ENCODE results near the gene ASCL4. TPM values are rescaled to one million over a fixed set of nuclear protein-coding genes. Genes with fewer than 3 reads are reported as not detected.

Gene ASCL4
- total and polyA plus RNA-seq, 2 of the 4 experiments (the other 2 are of a cell fraction) = not detected

- Histone ChIP-seq H3K9ac (ENCODE audit: low read depth, low read length) (no peak overlapping the region), H3K9me1 (ENCODE audit: insufficient read depth, low read length) (no peaks in the 10 kb centered on the region), H3K9me3 (ENCODE audit: control insufficient read depth, insufficient read depth, low read length) (no peaks in the 10 kb centered on the region), H4K8ac (ENCODE audit: low read depth in 2 of 2, low read length in 2 of 2) (no peak overlapping the region), H4K20me1 (ENCODE audit: insufficient read depth, low read length) (no peaks in the 10 kb centered on the region), H3K14ac (replicated peaks; ENCODE audit: low read depth, low read length) (no peak overlapping the region), H3K79me1 (ENCODE audit: low read depth in 1 of 2, low read length in 2 of 2) (no peaks in the 10 kb centered on the region), H3K4me3 (ENCODE audit: insufficient read depth, low read depth, low read length) (no peak overlapping the region), H3K56ac (ENCODE audit: extremely low read depth, insufficient read depth, low read length) (no peak overlapping the region), H2AK9ac (replicated peaks; ENCODE audit: low read depth, low read length, poor library complexity) (no peak overlapping the region), H2AFZ (replicated peaks; ENCODE audit: low read length, poor library complexity) (no peak overlapping the region), H3K36me3 (ENCODE audit: control insufficient read depth, insufficient read depth, low read length) (no peaks in the 10 kb centered on the region), H3K27me3 (ENCODE audit: control insufficient read depth, insufficient read depth, low read length) (no peaks in the 10 kb centered on the region; the same call in none of the 2 replicates), H3K4me2 (ENCODE audit: low read depth, low read length) (no peak overlapping the region), H2BK15ac (ENCODE audit: low read depth, low read length) (no peak overlapping the region), H3K4me1 (ENCODE audit: control insufficient read depth, insufficient read depth, low read length) (no peaks in the 10 kb centered on the region), H3K23ac (ENCODE audit: low read depth, low read length) (no peak overlapping the region), H2BK120ac (ENCODE audit: low read depth, low read length) (no peak overlapping the region), H2BK20ac (ENCODE audit: low read depth, low read length) (no peak overlapping the region), H3K4ac (ENCODE audit: low read depth, low read length) (no peak overlapping the region), H3K27ac (ENCODE audit: insufficient read depth, low read length) (no peak overlapping the region), H2AK5ac (ENCODE audit: low read depth, low read length) (no peak overlapping the region), H3K18ac (ENCODE audit: low read depth, low read length) (no peak overlapping the region), H2BK5ac (ENCODE audit: low read depth, low read length, poor library complexity, severe bottlenecking) (no peak overlapping the region), H4K5ac (ENCODE audit: low read depth, low read length) (no peak overlapping the region), H4K91ac (ENCODE audit: insufficient read depth, low read depth, low read length) (no peak overlapping the region)
- ATAC-seq (ENCODE audit: low read depth) (no peak), DNase-seq (no peak)
- in situ Hi-C loops (cut with MboI; ENCODE audit: low sequenced_read_pairs) = no loop called here
- TF ChIP-seq BHLHE40 (IDR thresholded peaks at IDR 0.05; ENCODE audit: low read depth, low read length) = no peak
- no peak for TF ChIP-seq POLR2A (IDR thresholded peaks at IDR 0.05; ENCODE audit: low read depth, low read length)
- TF ChIP-seq RAD21 (IDR thresholded peaks at IDR 0.05; ENCODE audit: low read length) = no peak
- intact Hi-C loops (cut with micrococcal nuclease) = no loop called here
- no TSS peak for BruUV-seq (replicated peaks)
- POLR2A ChIA-PET (ENCODE audit: unreplicated experiment) = no interaction called here
- 100% methylated on average over 1 of the region's 6 CpGs; no CpG with 5 or more reads in 1 of the 2 experiments for WGBS, 2 experiments (ENCODE audit: extremely low coverage in 2 of 2, insufficient read length in 1 of 2)
- dilution Hi-C loops (cut with HindIII; ENCODE audit: low sequenced_read_pairs, unreplicated experiment) = no loop called here
- CTCF ChIA-PET = interaction anchor here (1.0 kb wide), 1 partner anchor 23 kb away, joined by 3 read pairs; no protein-coding TSS in a partner anchor
Observed at GRCh38 chr12:107783406-107784376, 9.2 kb downstream of the ASCL4 start.

All from IMR-90 (cell line).